Activated T-helper 1 cell treated with anti-CD3 and anti-CD28 coated beads, Interleukin-2, amount 50 U/mL, for 16 hours (primary cell): Measurements from ENCODE around the gene EBPL.

Source experiments
- DNase-seq, 2 donors: peaks; one replicate each; pipeline ENCODE4 v3.0.0-alpha.2; 2020; ENCODE audit warnings: low read depth in 1 of 2, low spot score in 1 of 2

The EBPL gene

DNA sequence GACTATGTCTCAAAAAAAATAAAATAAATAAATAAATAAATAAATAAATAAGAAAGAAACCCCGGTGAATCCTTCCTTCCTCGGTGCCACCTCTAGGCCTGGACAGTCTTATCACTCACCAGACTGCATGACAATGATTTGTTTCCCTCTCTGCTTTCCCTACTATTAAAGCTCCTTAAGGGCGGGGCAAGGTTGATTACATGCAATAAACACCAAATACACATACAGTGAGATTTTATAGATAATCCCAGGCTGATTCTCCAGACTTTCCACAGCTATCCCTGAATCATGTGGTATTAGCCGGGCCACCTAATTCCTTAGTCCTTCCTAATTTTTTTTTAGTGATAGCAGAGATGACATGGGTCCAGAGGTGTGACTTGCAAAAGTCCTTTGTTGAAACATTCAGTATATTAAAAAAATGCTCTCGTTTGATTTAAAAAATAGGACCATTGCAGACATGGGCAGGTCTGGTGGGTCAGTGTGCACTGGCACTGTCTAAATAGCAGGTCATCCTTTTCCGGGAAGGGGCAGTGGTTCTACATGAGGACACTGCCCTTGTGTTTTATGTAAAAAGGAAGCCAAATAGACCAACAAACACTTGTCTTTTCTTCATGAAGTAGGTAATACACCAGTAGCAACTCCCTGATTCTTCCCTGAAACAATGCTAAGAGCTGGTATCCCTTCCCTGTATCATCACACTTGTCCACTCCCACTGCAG, 14.5 kb downstream of the EBPL start:
- DNase-seq, result no peak

DNA sequence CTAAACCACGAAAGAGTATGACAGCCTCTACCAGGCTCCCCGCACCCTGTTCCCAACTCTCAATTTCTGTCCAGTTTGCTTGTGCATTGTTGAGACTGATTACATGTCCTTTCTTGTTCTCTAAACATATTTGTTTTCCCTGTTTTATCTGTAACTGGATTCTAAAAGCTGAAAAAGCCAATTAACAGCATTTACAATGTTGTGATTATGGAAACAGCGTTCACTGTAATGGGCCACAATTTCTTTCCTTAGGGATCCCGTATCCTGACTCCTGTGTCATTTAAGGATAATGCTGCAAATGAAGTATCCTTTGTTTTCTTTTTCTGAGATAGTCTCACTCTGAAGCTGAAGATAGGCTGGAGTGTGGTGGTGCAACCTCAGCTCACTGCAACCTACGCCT, 20.5 kb downstream of the EBPL start:
- DNase-seq, result no peak

DNA sequence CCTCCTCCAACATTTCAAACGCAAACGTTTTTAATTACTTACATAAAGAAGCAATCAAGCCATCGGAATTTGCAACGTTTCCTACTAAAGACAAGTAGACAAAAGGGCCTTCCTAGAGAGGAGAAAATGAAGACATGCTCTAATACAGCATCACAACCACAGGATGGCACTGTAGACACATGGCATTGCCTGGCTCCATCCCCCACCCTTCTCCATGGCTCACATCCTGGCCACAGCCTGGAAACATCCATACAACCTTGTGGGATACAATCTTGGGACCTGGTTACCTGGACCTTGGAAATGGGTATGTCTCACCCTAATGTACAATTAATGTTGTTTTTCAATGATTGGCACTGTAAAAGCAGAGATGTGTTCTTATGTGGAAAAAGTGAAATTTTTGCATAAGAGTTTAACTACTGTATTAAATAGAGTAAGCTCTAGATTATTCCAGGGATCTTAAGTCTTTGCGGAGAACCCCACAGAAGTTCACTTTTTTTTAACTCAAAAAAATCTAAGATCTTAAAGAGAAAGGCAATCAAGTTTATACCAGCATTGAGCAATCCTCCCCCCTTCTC, 21.5 kb downstream of the EBPL start:
- DNase-seq, result no peak

DNA sequence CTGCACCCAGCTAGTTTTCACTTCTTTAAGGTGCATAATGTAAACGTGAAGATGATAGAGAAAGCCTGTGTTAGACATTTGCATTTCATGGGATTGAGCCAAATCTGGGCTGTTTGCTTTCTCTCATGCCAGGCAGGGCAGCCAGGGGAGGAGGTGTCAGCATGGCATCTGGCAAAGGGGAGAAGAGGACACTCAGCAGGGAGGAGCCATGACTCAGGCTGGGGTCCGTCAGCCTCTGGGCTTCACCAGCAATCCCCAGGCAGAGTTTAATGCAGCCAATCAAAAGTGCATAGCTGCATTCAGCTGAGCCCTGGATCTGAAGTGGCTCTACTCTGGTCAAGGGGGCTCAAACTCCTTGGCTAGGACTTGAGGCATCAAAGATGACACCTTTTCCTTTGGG, 23.5 kb downstream of the EBPL start:
- DNase-seq, result no peak

DNA sequence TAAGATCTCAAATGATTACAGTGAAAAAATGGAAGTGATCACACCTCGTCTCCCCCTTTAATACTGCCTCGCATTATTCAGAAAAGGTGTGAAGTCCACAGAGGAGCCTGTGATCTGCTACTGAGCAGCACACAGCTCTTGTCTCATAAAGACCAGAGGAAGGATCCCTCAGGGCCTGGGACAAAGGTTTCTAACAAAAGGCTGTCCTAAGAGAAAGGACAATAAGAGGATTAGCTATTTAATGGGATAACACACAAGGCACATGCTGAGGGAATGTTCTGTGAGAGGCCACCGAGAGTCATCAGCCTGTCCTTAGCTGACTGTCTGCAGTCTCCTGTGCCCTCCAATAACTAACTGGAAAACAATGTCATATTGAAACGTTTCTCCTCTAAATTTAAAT, 26.7 kb downstream of the EBPL start:
- DNase-seq, result no peak

DNA sequence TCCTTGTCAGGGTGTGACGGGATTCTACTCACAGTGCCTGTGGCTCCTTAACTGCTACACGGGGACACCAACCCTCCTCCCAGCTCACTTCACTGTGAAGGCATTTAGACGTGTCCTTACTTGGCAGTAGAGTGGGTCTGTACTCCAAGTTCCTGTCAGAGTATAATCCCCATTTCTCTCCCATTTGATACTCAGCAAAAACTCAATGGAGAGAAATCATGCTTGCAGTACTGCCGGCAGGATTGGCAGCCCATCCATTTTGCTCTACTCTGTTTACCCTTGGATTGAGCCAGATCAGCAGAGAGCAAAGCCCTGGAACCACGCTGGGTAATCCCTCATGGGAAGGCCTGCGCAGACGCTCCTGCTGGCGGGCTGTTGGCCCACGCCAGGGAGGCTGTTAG, 34.0 kb downstream of the EBPL start:
- DNase-seq, result no peak

DNA sequence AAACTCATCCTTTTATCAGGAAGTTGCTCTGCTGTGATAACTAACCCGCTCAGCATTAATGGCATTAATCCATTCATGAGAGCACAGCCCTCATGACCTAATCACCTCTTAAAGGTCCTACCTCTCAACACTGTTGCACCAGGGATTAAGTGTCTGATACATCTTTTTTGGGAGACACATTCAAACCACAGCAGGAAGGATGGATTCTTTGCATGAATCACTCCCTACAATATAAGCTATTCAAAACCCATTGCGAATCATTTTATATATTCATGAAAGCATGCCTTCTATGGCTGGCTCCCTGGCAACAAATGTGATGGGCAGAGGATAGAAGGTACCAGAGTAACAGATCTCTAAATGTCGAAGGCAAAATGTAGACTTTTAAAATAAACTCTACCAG, 35.4 kb downstream of the EBPL start:
- no peak for DNase-seq

DNA sequence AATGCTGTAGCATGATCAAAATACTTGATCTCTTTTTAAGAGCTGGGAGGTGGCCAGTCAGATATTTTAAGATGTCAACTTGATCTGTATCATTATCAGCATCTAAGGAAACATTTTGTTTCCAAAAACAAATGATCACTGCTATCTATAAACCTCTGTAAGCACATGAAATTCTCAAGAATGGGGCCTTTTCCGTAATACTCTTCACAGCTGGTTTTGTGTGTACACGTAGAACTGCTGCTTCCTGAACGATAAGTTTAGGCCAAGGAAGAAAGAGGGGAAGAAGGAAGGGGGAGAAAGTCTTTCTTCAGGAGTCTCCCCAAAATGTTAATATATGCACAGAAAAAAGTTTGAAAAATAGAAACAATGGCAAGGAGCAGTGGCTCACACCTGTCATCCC, 37.3 kb downstream of the EBPL start:
- DNase-seq, result no peak

DNA sequence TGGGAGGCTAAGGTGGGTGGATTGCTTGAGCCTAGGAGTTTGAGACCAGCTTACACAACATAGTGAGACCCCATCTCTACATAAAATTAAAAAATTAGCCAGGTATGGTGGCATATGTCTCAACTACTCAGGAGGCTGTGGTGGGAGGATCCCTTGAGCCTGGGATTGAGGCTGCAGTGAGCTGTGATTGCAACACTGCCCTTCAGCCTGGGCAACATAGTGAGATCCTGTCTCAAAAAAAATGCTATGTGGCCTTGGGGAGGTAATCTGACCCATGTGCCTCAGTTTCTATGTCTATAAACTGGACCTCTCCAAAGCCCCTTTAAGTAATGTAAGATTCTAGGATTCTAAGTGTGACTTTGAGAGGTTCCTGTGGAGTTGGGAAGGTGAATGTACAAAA, 37.8 kb downstream of the EBPL start:
- no peak for DNase-seq

DNA sequence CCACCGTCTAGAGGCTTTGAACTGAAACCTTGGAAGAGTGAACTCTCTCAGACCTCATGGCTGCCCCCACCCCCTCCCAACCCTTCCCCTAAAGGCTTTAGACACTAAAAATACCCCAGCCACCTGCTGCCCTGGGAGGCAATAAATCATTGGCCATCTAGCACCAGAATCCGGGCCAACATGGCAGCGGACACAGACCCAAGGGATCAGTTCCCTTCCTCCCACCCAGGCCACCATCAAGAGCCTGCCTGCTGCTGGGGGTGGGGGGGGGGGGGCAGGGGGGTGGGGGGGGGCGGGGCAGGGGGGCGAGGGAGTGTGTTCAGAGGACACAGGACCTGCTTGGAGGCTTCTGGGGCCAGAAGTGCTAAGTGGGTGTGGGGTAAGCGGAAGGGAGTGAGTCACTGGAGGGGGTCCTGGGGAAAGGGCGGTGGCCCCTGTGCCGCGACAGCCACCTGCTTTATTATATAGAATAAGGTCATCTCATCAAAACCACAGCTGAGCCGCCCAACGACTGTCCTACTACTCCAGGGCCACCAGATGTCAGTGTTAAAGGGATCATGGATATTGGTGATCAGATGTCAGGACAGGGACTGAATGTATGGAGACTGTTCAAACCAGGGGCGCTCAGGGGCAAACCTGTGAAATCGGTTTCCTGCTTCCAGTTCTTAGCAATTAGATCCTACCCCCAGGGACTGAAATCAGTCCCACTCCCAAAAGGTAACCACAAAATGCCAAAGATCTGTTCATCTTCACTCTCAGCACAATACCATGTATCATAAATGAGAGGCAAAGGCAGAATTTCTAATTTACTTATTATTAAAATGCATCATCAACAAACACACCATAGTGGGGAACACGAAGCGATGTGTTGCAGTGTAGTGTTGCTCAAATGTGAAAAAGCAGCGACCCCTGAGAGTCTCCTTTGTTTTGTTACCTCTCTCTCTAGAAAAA, 38.7 kb downstream of the EBPL start:
- DNase-seq, result no peak

DNA sequence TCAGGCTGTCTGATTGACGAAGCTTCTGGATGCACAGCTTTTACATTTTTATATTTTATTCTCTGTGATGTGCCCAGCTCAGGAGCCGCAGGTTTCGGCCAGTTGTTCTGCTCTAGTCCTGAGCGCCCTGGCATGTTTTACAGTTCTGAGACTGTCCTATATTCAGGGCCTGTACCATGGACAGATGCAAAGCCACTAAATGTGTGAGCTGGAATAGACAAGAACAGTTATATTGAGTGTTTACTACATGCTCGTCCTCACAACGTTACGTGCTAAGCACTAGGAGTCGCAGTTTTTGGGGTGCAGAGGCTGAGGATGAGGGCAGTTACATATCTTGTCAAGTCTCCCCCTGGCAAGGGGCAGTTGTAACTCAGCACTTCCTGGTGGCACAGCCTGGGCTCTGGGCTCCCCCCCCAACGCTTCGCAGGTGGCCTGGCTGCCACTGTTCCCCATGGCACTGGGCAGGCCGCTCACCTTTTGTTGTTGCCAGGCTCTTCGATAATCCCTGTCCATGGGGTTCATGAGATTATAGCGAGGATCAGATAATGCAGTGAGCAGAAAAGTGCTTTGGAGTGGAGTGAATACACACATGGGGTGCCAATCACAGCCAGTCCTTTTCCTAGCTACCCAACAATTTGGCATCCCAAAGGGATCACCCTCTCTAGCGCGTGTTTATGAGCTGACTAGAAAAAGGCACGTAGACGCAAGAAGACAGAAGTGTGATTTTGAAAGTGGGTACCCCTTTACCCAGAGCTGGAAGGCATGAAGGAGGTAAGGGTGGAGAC, 39.5 kb downstream of the EBPL start:
- DNase-seq, result no peak

DNA sequence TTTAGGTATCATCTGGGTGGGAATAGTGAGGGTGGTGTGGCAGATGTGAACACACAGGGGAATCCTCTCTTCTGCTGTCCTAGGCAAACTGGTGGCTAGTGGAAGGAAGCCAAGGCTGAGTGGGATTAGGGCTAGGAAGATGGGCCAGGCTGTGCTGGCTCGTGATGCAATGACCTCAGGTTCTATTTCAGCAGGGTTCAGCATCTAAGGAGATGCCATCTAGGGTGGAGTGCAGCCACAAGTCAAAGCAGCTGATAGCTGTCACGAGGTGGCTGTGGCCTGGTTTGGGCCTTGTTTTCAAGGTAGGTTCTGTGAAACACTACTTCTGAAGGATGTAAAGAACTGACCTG, 41.3 kb downstream of the EBPL start:
- DNase-seq, result no peak

DNA sequence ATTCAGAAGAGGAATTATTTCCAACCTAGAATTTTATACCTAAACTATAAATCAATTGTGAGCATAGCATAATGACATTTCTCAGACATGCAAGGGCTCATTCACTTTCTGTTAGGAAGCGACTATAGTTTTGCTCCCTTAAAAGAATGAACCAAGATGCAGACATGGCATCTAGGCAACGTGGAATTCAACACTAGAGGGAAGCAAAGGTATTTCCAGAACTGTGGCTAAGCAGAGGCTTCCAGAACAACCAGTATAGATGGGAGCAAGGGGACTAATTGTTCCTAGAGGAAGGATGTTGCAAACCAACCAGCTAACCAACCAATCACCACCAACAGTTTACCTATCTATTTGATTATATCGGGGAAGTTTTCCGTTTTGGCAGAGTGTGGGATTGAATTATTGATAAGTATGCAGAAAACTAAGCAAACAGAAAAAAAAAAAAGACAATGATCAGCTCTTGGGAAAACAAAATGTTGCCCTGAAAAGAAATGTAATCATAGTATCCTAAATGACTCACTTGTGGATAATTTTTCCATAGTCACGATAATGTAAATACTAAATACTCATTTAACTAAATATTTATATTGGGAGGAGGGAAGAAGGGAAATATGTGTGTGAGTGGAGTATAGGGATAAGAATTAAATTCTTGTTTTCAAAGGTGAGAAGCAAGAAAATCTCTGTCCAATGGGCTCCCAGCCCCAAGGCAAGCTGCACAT, 41.9 kb downstream of the EBPL start:
- DNase-seq, result no peak

DNA sequence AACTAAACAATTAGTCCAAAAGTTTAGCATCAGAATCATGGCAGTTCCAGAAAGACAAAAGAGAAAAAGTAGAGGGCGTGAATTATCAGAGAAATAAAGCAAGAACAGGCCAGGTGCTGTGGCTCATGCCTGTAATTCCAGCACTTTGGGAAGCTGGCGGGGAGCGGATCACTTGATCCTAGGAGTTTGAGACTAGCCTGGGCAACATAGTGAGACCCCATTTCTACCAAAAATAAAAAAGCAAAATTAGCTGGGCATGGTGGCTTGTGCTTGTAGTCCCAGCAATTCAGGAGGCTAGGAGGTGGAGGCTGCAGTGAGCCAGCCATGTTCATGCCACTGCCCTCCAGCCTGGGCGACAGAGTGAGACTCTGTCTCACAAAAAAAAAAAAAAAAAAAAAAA, 44.6 kb downstream of the EBPL start:
- DNase-seq, result no peak

DNA sequence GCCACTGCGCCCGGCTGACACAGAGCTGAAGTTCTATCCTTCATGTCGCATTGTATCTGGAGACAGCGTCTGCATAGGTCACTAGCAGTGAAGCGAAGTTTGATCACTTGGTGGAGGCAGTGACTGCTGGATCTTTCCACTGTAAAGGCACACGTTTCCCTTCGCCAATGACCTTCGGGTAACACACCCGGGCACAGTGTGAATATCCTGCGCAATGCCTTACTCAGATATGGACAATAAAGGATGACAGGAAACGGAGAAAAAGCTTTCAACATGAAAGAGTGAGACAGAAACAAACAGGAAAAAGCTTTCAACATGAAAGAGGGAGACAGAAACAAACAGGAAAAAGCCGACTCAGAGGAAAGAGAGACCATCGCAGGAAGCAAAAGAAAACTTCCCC, 45.8 kb downstream of the EBPL start:
- DNase-seq, result no peak

DNA sequence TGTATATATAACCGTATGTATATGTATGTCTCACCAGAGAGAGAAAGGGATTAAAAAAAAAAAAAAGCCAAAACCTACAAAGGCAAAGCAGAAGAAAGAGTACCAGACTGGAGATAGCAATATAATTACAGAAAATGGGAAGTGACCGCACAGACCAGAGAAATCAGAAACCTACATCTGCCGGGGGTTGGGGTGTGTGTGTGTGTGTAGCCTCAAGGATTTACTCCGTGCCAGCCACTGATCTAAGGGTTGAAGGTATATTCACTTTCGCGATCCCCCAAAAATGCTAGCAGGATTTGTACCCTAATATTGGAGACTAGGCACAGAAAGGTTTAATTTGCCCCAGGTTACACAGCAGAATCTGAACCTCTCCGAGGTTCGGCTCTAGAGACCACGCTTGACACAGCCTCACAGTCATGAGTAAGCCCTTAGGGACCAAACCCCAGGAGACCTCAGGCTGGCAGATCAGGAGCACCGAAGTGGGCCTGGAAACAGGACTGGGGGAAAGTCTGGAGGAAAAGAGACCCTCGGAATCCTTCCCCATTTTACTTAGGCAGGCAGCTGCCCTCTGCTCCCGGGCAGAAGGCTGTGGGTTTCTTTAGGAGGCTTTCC, 48.1 kb downstream of the EBPL start:
- no peak for DNase-seq

DNA sequence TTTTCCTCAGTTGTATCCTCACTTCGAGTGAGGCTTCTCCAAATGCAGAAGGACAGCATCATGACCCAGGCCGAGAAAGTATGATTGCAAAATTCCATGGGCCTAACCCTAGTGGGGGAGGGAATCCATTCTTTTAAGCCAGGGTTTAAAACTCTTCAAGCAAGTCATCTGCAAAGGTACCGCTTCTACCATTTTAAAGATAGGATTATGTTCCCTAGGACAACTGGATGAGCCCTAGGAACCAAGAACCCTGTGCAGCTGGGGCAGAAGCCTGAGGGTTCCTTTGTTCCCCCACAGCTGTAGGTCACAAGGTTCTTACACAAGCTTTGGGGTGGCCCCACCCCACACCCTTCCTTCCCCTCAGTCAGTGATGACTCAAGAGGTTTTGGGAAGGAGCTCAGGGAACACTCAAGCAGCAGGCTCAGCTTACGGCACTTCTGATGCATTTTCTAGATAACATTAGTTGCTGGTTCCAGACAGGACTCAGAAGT, 49.4 kb downstream of the EBPL start:
- DNase-seq, result no peak

DNA sequence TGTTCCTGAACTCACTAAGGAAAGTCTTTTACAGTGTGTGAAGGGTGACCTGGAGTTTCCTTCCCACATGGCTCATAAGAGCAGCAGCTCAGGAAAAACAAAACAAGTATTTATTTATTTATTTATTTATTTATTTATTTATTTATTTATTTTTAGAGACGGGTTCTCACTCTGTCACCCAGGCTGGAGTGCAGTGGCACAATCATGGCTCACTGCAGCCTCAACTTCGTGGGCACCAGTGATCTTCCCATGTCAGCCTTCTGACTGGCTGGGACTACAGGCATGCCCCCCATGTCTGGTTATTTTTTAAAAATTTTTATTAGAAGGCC, 52.6 kb downstream of the EBPL start:
- DNase-seq, result no peak

DNA sequence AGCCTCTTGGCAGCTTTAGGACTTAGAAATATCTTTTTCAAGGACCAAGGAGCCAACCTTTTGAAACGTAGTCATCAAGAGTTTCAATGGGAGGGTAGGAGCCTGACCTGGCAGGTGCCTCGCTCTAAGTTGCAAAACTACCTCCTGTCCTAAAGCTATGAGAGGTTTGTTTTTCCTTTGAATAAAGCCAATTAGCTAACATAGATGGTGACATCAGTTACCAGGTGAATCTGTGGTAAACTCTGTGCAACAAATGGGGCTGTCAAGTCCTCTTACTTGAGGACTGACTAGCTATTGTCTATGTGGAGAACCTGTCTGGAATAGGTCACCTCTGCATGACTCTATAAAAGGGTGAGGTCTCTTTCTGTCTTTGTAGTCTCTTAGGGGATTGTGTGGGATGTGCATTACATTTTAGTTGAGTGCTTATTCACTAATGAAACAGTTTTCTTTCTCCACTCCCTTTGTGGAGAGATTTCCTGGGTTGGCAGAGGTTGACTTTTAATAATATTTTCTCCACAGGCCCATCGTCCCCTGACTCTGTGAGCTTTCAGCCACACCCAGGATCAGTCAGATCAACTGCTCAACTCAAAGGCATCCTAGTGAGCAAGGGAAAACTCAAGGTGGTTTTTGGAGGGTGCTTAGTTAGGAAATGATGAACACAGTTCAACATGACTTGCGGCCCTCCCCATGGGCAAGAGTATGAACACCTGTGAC, 53.1 kb downstream of the EBPL start:
- no peak for DNase-seq

DNA sequence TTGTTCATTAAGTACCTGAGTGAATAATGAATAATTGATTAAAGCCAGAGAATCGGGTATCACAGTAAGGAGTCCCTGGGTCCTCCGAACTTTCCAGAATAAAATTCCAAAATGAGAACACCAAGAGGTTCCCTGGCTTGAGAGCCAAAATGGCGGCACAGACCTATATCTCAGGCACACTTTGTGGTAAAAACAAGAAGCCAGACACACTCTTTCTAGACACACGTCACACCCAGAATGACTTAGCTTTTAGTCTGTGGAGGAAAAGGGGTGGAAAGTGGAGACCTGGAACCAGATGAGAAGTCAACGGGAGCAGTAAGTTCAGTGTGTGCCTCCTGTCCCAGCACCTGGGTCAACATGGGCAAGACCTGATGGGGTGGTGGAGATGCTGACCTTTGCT, 54.6 kb downstream of the EBPL start:
- no peak for DNase-seq
